NCI-H345 (cell line): Measurements from ENCODE around the gene SELL.
"Not testable (repeated sequence)": the region's sequence is repeated elsewhere in the genome, so short reads cannot be mapped to it uniquely, and the experiment has no call there.

Experiments used
- DNase-seq: peaks from one replicate; lab custom pipeline; 2025; lab: John Stamatoyannopoulos, UW

SELL gene

GRCh38 chr1:169704797-169705196, 6.6 kb downstream of the SELL start:
- no peak for DNase-seq

GRCh38 chr1:169701261-169702005, 10.0 kb downstream of the SELL start:
- no peak for DNase-seq

- no peak for DNase-seq
These were observed 11.7 kb downstream of the SELL start for GRCh38 chr1:169699707-169700106.

GRCh38 chr1:169698976-169699375, 12.4 kb downstream of the SELL start:
- no peak for DNase-seq

GRCh38 chr1:169697755-169698154, 13.7 kb downstream of the SELL start:
- no peak for DNase-seq

- no peak for DNase-seq
These were observed 14.9 kb downstream of the SELL start for GRCh38 chr1:169696273-169697100.

- DNase-seq = no peak
These were observed 16.9 kb downstream of the SELL start for GRCh38 chr1:169694304-169695075.

- no peak for DNase-seq
These were observed 18.5 kb downstream of the SELL start for GRCh38 chr1:169692756-169693460.

- no peak for DNase-seq
These were observed 20.9 kb downstream of the SELL start for GRCh38 chr1:169690489-169690888.

GRCh38 chr1:169689395-169689794, 22.0 kb downstream of the SELL start:
- no peak for DNase-seq

- DNase-seq = not testable (repeated sequence)
These were observed 23.0 kb downstream of the SELL start for GRCh38 chr1:169688377-169688776.

- DNase-seq = no peak
These were observed 27.8 kb downstream of the SELL start for GRCh38 chr1:169683661-169684060.

- not testable (repeated sequence) for DNase-seq
These were observed 28.3 kb downstream of the SELL start for GRCh38 chr1:169683168-169683567.

- no peak for DNase-seq
These were observed 29.3 kb downstream of the SELL start for GRCh38 chr1:169682071-169682470.

- DNase-seq = no peak
These were observed 30.3 kb downstream of the SELL start for GRCh38 chr1:169681140-169681539.

- DNase-seq = no peak
These were observed 30.9 kb downstream of the SELL start for GRCh38 chr1:169680377-169681019.

GRCh38 chr1:169679692-169680091, 31.7 kb downstream of the SELL start:
- no peak for DNase-seq

- no peak for DNase-seq
These were observed 35.4 kb downstream of the SELL start for GRCh38 chr1:169676001-169676400.

- DNase-seq = no peak
These were observed 40.6 kb downstream of the SELL start for GRCh38 chr1:169670836-169671235.

GRCh38 chr1:169670244-169670643, 41.2 kb downstream of the SELL start:
- not testable (repeated sequence) for DNase-seq
